Activated naive CD8-positive, alpha-beta T cell treated with anti-CD3 and anti-CD28 coated beads for 36 hours (primary cell): Measurements from ENCODE around the gene SVIL. TPM values are rescaled to one million over a fixed set of nuclear protein-coding genes. Genes with fewer than 3 reads are reported as not detected.
"Not testable (repeated sequence)": the region's sequence is repeated elsewhere in the genome, so short reads cannot be mapped to it uniquely, and the experiment has no call there.

Source experiments
- DNase-seq: peaks from one replicate; pipeline ENCODE4 v3.0.0; 2021
- H3K27ac Mint-ChIP-seq: one replicate; pipeline ENCODE4 v1.8.0; 2022; ENCODE audit warnings: mild to moderate bottlenecking, moderate library complexity, mixed read lengths
- H3K27me3 Mint-ChIP-seq: one replicate; pipeline ENCODE4 v1.8.0; 2022; ENCODE audit warnings: mild to moderate bottlenecking, mixed read lengths
- H3K36me3 Mint-ChIP-seq: one replicate; pipeline ENCODE4 v1.8.0; 2021; ENCODE audit warnings: mild to moderate bottlenecking, mixed read lengths
- H3K4me1 Mint-ChIP-seq: one replicate; pipeline ENCODE4 v1.8.0; 2021; ENCODE audit warnings: mixed read lengths
- H3K4me3 Mint-ChIP-seq: one replicate; pipeline ENCODE4 v1.8.0; 2022; ENCODE audit warnings: mild to moderate bottlenecking, moderate library complexity, mixed read lengths
- H3K9me3 Mint-ChIP-seq: one replicate; pipeline ENCODE4 v1.8.0; 2022; ENCODE audit warnings: mixed read lengths
- total RNA-seq, 2 experiments: library from RNA; stranded (reverse); gene quantifications; one replicate each; pipeline ENCODE4 v1.2.3, GENCODE V29; 2021

The SVIL gene
- total RNA-seq, 2 experiments from 2014 or later = 8.5 to 9.6 TPM

- Mint-ChIP-seq H3K4me1 (peaks cover under 1% of the 10 kb centered on the region), H3K27me3 (no peaks in the 10 kb centered on the region), H3K4me3 (no peak overlapping the region), H3K36me3 (no peaks in the 10 kb centered on the region), H3K9me3 (no peaks in the 10 kb centered on the region), H3K27ac (no peak overlapping the region)
- DNase-seq = no peak
Measured at GRCh38 chr10:29541422-29542210, 93.2 kb downstream of the SVIL start.

- no peaks in the 10 kb centered on the region for H3K36me3 Mint-ChIP-seq
- DNase-seq = no peak
- no peak overlapping the region for H3K27ac Mint-ChIP-seq
- no peak overlapping the region for H3K4me3 Mint-ChIP-seq
- no peaks in the 10 kb centered on the region for H3K9me3 Mint-ChIP-seq
- H3K4me1 Mint-ChIP-seq = peaks cover 6% of the 10 kb centered on the region
- no peaks in the 10 kb centered on the region for H3K27me3 Mint-ChIP-seq
Measured at GRCh38 chr10:29540016-29540415, 94.8 kb downstream of the SVIL start.

GRCh38 chr10:29539412-29539811 lies 95.4 kb downstream of the SVIL start:
- no peak overlapping the region for H3K27ac Mint-ChIP-seq
- no peak overlapping the region for H3K4me3 Mint-ChIP-seq
- H3K9me3 Mint-ChIP-seq = no peaks in the 10 kb centered on the region
- peaks cover 2% of the 10 kb centered on the region for H3K36me3 Mint-ChIP-seq
- peaks cover 6% of the 10 kb centered on the region for H3K4me1 Mint-ChIP-seq
- DNase-seq = no peak
- no peaks in the 10 kb centered on the region for H3K27me3 Mint-ChIP-seq

- no peak for DNase-seq
- Mint-ChIP-seq H3K4me1 (peaks cover 6% of the 10 kb centered on the region), H3K4me3 (no peak overlapping the region), H3K9me3 (no peaks in the 10 kb centered on the region), H3K27me3 (no peaks in the 10 kb centered on the region), H3K27ac (no peak overlapping the region), H3K36me3 (peaks cover 2% of the 10 kb centered on the region)
Measured at GRCh38 chr10:29537799-29538198, 97.0 kb downstream of the SVIL start.

- not testable (repeated sequence) for DNase-seq, H3K4me1 Mint-ChIP-seq, H3K9me3 Mint-ChIP-seq, H3K27ac Mint-ChIP-seq, H3K27me3 Mint-ChIP-seq, H3K4me3 Mint-ChIP-seq, H3K36me3 Mint-ChIP-seq
Measured at GRCh38 chr10:29536691-29537090, 98.1 kb downstream of the SVIL start.

- Mint-ChIP-seq H3K4me3 (no peak overlapping the region), H3K36me3 (peaks cover 2% of the 10 kb centered on the region), H3K9me3 (no peaks in the 10 kb centered on the region), H3K27me3 (no peaks in the 10 kb centered on the region), H3K27ac (no peak overlapping the region), H3K4me1 (peaks cover 6% of the 10 kb centered on the region)
- DNase-seq = no peak
Measured at GRCh38 chr10:29535778-29536453, 98.9 kb downstream of the SVIL start.

- Mint-ChIP-seq H3K36me3 (peaks cover 2% of the 10 kb centered on the region), H3K27me3 (no peaks in the 10 kb centered on the region), H3K4me1 (peaks cover 6% of the 10 kb centered on the region), H3K9me3 (no peaks in the 10 kb centered on the region), H3K27ac (no peak overlapping the region), H3K4me3 (no peak overlapping the region)
- no peak for DNase-seq
Measured at GRCh38 chr10:29535012-29535777, 99.6 kb downstream of the SVIL start.

GRCh38 chr10:29534590-29534989 lies 100.2 kb downstream of the SVIL start:
- H3K9me3 Mint-ChIP-seq = no peaks in the 10 kb centered on the region
- H3K27ac Mint-ChIP-seq = no peak overlapping the region
- peaks cover 2% of the 10 kb centered on the region for H3K36me3 Mint-ChIP-seq

GRCh38 chr10:29533696-29534285 lies 101.0 kb downstream of the SVIL start:
- no peaks in the 10 kb centered on the region for H3K27me3 Mint-ChIP-seq
- no peak for DNase-seq
- peaks cover 2% of the 10 kb centered on the region for H3K36me3 Mint-ChIP-seq
- no peak overlapping the region for H3K27ac Mint-ChIP-seq
- H3K4me1 Mint-ChIP-seq = peaks cover 6% of the 10 kb centered on the region
- H3K4me3 Mint-ChIP-seq = no peak overlapping the region
- H3K9me3 Mint-ChIP-seq = no peaks in the 10 kb centered on the region

More at GRCh38 chr10:29534590-29534989, 100.2 kb downstream of the SVIL start:
- Mint-ChIP-seq H3K4me1 (peaks cover 6% of the 10 kb centered on the region), H3K27me3 (no peaks in the 10 kb centered on the region), H3K4me3 (no peak overlapping the region)
- no peak for DNase-seq

- H3K4me1 Mint-ChIP-seq = peaks cover 6% of the 10 kb centered on the region
- no peak overlapping the region for H3K4me3 Mint-ChIP-seq
- peaks cover 2% of the 10 kb centered on the region for H3K36me3 Mint-ChIP-seq
- no peaks in the 10 kb centered on the region for H3K9me3 Mint-ChIP-seq
- no peak overlapping the region for H3K27ac Mint-ChIP-seq
- DNase-seq = no peak
- H3K27me3 Mint-ChIP-seq = no peaks in the 10 kb centered on the region
Measured at GRCh38 chr10:29533046-29533445, 101.7 kb downstream of the SVIL start.

GRCh38 chr10:29532256-29532878 lies 102.4 kb downstream of the SVIL start:
- Mint-ChIP-seq H3K9me3 (no peaks in the 10 kb centered on the region), H3K36me3 (peaks cover 2% of the 10 kb centered on the region), H3K4me1 (peaks cover 6% of the 10 kb centered on the region), H3K27ac (no peak overlapping the region), H3K4me3 (no peak overlapping the region), H3K27me3 (no peaks in the 10 kb centered on the region)
- DNase-seq = no peak

- H3K27ac Mint-ChIP-seq = no peak overlapping the region
- H3K27me3 Mint-ChIP-seq = no peaks in the 10 kb centered on the region
- no peak for DNase-seq
- no peak overlapping the region for H3K4me3 Mint-ChIP-seq
- H3K36me3 Mint-ChIP-seq = peaks cover 2% of the 10 kb centered on the region
- H3K9me3 Mint-ChIP-seq = no peaks in the 10 kb centered on the region
- peaks cover 2% of the 10 kb centered on the region for H3K4me1 Mint-ChIP-seq
Measured at GRCh38 chr10:29530112-29530976, 104.4 kb downstream of the SVIL start.

- H3K9me3 Mint-ChIP-seq = no peaks in the 10 kb centered on the region
- H3K4me1 Mint-ChIP-seq = no peaks in the 10 kb centered on the region
- H3K27ac Mint-ChIP-seq = no peak overlapping the region
- H3K4me3 Mint-ChIP-seq = no peak overlapping the region
- no peak for DNase-seq
- H3K36me3 Mint-ChIP-seq = no peaks in the 10 kb centered on the region
- no peaks in the 10 kb centered on the region for H3K27me3 Mint-ChIP-seq
Measured at GRCh38 chr10:29529146-29529545, 105.6 kb downstream of the SVIL start.

GRCh38 chr10:29525762-29526161 lies 109.0 kb downstream of the SVIL start:
- Mint-ChIP-seq H3K36me3 (peaks cover 10% of the 10 kb centered on the region), H3K27ac (no peak overlapping the region)

More at GRCh38 chr10:29525762-29526161, 109.0 kb downstream of the SVIL start:
- Mint-ChIP-seq H3K27me3 (no peaks in the 10 kb centered on the region), H3K9me3 (no peaks in the 10 kb centered on the region), H3K4me3 (no peak overlapping the region), H3K4me1 (peaks cover 5% of the 10 kb centered on the region)
- DNase-seq = no peak
